Activated naive CD8-positive, alpha-beta T cell treated with anti-CD3 and anti-CD28 coated beads, Interleukin-2, amount 50 U/mL, for 16 hours (primary cell): ENCODE measurements around the gene SIK3.

Source experiments
- DNase-seq: peaks from one replicate; pipeline ENCODE4 v3.0.0-alpha.2; 2020; ENCODE audit warnings: low read depth, low spot score

The SIK3 gene

DNA sequence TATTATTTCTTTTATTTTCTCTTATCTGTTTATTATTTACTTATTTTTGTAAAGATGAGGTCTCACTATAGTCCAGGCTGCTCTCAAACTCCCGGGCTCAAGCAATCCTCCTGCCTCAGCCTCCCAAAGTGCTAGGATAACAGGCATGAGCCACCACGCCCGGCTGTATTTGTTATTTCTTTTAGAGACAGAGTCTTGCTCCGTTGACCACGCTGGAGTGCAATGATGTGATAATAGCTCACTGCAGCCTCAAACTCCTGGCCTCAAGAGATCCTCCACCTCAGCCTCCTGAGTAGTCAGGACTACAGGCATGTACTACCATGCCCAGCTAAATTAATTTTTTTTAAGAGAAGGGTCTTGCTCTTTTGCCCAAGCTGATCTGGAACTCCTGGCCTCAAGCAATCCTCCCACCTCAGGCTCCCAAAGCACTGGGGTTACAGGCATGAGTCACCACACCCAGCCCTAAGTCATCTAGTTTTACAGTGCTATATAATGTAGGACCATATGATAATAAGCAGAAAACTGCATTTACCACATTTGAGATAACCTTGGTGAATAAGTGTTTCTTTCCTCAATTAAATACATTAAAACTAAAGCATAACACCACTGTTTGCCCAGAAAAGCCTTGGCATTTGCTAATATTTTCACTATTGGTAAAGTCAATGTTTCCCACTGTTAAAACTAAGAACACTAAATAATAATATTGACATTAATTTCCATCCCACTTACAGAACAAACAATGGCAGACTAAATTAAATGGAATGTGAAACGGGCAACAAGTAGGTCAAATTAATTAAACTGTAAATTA is 127.5 kb downstream of the SIK3 start:
- DNase-seq: no peak

DNA sequence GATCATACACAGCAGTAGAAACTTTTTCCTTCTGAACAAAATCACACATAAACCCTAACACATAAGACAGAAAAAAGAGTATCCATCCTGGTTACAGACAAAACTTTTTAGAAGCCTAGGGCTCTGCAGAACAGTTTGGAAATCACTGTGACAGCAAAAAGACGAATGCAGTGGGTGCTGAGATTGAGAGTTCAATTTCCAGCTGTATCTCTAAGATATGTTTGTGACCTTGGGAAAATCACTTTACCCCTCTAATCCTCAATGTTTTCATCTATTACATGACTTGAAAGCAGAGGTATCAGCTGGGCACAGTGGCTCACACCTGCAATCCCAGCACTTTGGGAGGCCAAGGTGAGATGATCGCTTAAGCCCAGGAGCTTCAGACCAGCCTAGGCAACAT is 128.5 kb downstream of the SIK3 start:
- DNase-seq: no peak

DNA sequence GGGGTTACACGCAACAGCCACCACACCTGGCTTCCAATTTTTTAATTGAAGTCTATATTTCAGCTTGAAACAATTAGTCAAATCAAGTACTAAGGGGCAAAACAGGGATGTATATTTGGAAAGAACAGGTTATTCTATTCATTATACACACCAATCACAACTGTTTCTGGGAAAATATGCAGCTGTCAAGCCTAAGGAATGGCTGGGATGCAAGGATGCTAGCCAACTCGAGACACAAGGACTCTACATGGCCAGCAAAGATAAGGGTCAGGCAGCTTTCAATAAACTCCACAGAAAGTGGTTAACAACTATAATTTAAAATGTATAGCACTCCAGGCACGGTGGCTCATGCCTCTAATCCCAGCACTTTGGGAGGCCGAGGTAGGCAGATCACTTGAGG is 134.0 kb downstream of the SIK3 start:
- DNase-seq: no peak

DNA sequence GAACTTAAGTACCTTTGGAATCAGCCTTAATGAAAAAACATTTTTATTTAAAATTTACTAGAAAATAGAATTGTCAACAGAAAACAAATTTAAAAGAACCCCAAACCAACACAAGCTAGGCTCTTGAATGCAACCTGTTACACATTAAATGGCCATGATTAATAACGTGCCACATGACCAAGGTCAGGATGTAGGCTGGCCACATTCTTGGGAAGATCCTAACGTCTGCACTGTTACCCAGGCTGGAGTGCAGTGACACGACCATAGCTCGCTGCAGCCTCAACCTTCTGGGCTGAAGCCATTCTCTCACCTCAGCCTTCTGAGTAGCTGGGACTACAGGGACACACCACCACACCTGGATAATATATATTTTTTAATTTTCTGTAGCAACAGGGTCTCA is 134.4 kb downstream of the SIK3 start:
- DNase-seq: no peak

DNA sequence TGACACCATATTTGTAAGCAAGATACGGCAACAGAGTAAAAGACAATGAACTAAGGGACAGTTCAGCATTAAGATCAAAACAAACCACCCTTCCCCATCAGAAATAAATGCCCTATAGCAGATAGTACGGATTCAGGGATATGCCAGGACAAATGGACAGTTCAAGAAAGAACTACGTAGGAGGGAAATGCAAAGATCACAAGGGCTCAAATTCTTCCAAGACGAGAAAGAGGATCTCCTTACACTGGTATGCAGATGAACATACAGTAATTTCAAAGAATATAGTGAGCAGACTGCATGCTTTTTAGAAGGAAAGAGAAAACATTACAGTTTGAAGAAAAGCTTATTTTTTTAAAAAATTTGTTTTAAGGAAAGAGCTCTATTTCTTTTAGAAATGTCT is 136.1 kb downstream of the SIK3 start:
- no peak for DNase-seq

DNA sequence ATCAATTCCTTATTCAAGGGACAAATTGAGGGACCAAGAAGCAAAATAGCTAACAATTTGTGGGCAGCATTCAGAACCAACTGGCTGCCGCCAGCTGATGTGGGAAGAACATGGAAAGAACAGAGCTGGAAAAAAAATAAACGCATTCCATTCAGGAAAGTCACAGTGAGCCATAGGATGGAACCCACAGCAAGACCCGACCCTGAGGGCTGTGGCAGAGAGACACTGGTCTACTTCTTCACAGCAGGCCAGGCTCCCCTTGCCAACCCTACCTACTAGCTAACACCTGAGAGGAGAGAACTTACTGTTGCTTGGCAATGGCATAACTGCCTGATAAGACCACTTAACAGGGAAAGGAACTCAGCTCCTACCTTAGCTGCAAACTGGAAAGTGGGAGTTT is 137.3 kb downstream of the SIK3 start:
- DNase-seq: no peak

DNA sequence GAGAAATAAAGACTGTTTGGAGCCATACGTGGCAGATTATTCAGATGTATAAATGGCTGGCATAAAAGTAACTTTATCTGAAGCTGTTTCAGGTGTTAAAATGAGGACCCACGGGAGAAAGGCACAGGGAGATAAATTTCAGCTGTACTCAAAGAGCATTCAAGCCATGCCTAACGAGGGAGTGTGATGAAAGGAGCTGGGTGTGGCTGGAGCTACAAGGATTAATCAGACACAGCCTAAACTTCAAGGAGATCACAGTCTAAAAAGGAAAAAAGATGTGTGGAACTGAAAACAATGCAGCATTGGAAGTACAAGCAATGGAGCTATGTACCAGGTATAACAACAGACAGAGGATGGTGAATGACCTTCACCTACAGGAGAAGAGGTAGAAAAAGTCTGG is 140.0 kb downstream of the SIK3 start:
- DNase-seq: no peak

DNA sequence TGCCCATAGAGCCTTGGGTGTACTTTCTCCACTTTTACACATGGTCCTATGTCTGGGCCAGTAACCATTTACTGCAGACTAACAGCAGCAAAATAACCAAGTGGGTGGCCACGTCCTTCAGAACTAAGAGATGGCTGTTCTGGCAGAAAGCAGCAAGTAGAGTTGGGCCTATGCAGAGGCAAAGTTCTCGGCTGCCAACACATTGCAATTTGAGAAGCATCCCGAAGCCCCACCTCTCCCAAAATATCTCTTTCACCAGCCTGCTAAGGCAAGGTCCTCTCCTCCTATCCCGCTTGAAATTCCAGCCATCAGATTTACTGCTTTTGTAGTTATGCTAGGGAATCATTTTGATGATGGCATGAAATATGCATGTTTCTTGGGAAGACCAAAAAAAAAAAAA is 142.3 kb downstream of the SIK3 start:
- DNase-seq: no peak

DNA sequence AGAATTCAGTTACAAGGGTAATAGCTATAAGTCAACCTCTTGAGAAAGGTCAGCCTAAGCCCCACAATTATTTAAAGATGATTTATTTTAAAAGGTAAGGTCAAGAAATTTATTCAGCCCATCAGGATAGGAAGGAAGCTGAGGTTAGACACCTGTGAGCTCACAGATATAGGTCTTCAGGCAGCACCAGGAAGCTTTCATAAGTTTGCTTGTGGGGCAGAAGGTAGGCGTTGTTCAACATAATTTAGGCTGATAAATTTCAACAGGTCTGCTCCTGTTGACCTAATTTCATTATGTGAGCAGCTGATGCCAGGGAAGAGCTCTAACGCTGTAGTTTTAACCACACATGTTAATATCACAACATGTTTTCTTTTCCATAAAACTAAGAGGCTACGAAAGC is 142.7 kb downstream of the SIK3 start:
- no peak for DNase-seq

DNA sequence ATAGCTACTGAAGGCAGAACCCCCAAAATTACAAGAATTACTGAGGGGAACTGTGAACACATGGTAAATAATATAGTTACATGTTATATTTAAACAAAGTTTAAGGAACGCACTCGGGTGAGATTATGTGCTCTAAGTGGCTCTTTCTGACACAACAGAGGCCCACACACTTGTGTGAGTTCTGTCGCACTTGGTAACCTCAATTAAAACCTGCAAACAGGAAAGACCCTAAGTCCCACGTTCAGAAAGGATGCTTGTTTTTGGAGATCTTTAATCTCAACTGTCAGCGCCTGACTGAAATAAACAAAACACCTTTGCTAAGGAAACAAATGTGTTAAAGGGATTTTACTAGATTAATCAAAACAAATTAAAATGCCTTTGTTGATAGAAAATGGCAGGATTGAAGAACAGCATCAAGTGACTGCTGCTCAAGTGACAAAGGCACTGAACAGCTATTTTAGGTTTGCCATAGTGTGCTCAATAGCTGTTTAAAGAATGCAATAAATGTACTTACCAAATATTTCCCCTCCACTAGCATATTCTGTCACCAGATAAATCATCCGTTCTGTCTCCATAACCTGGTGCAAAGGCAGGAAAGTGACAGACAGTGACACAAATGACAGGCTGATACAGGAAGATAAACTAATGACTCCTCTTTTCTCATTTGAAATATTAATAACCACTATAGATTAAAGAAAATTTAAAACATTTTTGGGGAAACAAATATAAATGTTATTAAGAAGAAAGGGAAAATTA is 144.5 kb downstream of the SIK3 start:
- no peak for DNase-seq

DNA sequence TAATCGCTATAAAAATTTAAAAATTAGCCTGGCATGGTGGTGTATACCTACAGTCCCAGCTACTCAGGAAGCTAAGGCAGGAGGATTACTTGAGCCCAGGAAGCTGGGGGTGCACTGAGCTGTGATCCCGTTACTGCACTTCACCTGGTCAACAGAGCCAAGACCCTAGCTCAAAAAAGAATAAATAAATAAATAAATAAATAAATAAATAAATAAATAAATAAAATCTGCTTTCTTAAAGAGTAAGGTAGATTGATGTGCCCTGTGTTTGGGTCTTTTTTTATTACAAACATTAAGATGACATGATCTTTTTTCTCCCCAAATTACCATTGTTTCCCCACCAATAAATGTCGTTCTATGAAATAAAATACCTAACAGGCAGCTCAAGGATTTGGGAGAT is 146.5 kb downstream of the SIK3 start:
- DNase-seq: no peak

DNA sequence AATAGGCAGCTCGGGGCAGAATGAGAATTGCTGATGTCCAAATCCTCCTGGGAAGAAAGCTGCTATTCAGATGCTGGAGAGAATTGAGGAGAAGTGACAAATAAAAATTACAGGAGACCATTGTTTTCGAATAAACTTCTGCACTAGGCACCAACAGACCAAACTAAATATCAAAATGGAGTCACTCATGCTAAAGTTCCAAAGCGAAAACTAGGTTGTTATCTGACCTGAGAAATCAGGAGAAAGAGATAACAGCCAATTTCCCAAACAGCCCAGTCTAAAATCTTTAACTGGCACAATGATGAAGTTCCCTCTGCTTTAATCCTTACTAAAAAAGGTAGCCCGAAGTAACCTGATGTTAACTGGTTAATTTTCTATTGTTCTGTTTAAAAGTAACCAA is 148.0 kb downstream of the SIK3 start:
- DNase-seq: no peak

DNA sequence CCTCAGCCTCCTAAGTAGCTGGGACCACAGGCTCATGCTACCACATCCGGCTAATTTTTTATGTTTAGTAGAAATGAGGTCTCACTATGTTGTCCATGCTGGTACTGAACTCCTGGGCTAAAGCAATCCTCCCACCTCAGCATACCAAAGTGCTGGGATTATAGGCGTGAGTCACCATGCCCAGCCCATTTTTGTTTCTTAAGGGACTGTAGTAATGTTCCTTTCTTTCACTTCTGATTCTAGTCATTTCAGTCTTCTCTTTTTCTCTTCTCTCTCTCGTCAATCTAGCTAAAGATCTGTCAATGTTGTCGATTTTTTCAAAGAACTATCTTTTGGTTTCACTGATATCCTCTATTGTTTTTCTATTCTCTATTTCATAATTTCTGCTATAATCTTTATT is 149.8 kb downstream of the SIK3 start:
- DNase-seq: no peak

DNA sequence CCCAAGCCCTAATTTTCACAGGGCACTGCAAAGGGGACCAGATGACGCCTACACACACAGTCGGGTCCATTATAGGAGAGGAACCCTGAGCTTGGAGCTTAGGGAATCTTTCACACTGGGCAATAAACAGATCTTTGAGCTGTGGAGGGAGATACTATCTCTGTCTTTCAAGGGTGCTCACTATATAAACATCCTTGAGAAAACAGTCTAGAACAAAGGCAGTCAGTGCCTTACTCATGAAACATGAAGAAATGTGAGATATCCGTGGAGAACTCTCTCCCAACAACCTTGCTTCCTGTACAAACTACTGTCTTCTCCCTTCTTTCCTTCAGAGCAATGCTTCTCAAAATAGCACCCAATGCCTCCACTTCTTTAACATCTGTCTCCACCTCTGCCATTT is 151.8 kb downstream of the SIK3 start:
- no peak for DNase-seq

DNA sequence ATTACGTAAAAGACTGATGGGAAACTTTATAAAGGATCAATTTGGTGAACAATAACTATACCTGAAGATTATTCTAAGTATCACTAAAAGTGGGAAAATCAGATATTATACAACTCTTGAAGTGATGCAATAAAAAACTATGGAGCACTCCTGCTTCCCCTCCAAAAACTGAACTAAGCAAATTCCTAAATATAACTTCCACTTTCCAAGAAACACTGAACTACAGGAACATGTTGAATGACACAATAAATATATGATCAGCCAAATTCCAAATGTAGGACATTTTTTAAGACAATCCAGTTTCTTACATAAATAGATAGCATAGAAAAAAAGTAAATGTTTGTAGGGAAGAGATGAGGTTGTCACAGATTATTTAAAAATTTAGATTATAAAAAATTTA is 158.7 kb downstream of the SIK3 start:
- no peak for DNase-seq

DNA sequence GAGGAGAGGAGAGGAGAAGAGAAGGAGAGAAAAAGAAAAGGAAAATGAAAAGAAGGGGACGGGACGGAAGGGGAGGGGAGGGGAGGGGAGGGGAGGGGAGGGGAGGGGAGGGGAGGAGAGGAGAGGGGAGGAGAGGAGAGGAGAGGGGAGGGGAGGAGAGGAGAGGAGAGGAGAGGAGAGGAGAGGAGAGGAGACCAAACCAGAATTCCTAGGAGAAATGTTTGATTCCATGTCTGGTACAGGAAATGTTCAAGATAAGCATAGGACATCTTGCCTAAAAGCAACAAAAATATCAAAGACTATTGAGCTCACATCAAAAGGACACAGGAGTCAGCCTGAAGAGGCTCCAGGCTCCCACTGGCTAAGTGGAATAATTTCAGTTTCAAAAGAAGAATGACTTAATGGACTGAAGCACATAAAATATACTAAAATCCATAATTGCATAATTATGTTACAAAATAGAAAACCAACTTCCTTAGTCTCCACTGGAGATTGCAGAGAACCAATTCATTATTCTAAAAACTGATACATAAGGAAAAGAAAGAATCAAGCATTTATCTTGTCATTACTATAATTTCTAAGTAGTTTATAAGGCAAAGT is 159.7 kb downstream of the SIK3 start:
- DNase-seq: no peak

DNA sequence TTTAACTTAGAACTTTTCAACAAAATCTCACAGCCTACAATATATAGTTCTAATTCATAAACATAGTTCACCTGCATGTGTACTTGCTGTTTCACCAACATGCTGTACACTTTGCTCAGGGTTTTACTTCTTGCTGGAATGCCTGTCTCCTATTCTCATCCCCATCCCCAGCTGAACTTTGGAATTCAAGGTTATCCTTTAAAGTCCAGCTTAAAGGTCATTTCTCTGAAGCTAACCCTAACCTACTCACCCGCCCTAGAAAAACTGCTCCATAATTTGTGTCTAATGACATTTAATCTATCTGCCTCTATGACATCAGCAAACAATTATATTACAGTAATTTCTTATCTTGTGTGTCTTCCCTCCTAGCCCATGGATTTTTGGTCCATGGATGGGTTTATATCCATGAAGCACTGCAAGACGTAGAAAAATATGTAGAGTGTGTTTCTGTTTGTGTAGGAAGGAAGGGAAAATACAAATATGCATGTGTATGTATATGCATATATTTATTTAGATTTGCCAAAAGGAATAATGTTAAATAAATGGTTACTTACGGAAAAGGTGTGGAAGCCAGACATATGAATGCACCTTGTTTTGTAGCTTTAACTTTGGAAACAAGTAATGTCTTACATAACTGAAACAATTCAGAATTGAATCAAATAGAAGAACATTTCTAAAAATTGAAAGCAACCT is 161.3 kb downstream of the SIK3 start:
- no peak for DNase-seq

DNA sequence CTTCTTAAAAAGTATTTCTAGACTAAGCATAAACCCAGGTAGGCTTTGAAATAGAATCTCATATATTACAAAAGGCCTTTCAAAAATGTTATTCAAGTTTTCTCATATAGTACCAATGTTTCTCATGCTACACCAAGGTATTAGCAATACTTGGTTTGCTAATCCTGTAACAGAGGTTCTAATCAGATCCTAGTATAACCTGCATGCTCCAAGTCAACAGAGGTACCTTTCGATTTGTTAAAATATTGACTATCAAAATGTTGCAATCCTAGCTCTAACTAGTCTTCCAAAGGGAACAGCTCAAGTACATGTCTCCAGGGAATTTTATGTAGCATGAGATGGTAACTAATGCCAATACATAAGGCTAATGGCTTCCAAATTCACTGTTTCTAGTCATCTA is 162.7 kb downstream of the SIK3 start:
- DNase-seq: no peak

DNA sequence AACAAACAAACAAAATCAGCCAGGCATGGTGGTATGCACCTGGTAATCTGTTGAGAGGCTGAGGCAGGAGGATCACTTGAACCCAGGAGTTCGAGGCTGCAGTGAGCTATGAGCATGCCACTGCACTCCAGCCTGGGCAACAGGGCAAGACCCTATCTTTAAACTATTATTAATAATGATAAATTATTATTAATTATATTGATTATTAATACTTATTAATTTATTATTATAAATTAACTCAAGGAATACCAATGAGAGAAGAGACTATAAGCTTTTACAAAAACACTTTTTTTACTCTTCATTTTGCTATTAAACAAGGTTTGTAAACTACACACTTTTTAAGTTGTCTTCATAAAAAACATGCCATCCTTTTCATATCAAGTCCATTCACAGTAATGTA is 163.1 kb downstream of the SIK3 start:
- no peak for DNase-seq

DNA sequence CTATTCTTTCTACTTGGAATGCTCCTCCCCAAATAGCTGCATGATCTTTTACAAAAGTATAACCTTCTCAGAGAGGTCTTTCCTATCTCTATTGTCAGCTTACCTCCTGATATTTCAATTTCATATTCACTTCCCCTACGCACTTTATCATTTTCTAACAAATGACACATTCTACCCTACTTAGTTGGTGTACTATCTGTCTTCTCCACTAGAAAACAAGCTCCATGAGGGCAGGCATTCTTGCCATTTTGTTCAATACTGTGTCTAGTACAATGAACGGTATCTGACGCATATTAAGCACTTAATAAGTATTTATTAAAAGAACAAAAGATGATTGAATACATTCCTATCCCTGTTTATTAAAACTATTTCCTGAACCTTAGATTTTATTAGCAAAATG is 164.3 kb downstream of the SIK3 start:
- DNase-seq: no peak

DNA sequence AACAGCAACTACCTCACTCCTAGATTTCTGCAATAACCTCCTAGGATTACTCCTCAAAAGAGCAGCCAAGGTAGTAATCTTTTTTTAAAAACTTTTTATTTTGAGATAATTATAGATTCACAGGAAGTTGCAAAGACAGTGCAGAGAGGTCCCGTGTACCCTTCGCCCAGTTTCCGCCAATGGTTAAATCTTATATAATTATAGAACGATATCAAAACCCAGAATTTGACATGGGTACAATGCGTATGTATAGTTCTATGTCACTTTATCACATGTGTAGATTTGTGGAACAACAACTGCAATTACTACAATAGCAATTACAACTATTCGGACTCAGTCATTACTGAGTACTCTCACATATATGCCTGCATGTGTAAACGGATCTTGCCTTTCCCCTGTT is 166.0 kb downstream of the SIK3 start:
- DNase-seq: no peak

DNA sequence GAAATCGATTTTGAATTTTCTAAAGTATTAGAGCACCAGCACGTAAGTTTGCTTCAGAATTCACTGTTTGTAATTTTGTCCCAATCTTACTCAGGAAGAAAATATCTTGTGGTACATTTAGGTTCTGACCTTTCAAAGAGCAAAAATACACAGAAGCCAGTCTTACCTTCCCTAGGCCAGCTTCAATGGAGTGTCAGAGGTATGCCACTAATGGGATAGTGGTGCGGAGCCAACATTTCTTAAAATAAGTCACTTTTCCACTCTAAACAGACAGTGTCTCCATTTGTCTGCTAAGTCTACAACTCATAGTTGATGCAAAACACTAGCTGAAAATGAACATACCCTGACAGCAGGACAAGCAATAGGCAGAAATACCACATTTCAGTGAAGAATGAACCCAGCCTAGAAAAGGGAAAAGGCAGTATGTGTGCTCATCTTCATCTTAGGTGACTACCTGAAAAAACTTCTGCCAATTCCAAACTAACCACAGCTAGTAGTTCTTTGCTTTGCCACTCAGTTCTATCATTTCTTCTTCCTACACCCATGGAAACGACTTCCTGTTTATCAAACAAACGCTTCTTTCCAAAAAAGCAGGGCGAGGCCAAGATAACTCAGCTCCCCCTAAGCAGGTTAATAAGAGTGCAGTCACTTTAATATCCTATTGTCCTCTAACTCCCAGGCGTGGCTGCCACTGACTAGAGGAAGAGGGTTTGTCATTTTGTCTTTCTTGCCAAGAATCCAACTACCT is 166.8 kb downstream of the SIK3 start:
- DNase-seq: no peak
